GM12801 (cell line): ENCODE data around the gene TBX1.

Experiments
- TF ChIP-seq, protein P1 (sequence below): IDR thresholded peaks from one replicate; pipeline ENCODE4 v1.5.1; 2011; ENCODE audit warnings: control low read depth; ENCODE audit not compliant: insufficient read length; ENCODE audit errors: extremely low read depth

TBX1 gene

DNA sequence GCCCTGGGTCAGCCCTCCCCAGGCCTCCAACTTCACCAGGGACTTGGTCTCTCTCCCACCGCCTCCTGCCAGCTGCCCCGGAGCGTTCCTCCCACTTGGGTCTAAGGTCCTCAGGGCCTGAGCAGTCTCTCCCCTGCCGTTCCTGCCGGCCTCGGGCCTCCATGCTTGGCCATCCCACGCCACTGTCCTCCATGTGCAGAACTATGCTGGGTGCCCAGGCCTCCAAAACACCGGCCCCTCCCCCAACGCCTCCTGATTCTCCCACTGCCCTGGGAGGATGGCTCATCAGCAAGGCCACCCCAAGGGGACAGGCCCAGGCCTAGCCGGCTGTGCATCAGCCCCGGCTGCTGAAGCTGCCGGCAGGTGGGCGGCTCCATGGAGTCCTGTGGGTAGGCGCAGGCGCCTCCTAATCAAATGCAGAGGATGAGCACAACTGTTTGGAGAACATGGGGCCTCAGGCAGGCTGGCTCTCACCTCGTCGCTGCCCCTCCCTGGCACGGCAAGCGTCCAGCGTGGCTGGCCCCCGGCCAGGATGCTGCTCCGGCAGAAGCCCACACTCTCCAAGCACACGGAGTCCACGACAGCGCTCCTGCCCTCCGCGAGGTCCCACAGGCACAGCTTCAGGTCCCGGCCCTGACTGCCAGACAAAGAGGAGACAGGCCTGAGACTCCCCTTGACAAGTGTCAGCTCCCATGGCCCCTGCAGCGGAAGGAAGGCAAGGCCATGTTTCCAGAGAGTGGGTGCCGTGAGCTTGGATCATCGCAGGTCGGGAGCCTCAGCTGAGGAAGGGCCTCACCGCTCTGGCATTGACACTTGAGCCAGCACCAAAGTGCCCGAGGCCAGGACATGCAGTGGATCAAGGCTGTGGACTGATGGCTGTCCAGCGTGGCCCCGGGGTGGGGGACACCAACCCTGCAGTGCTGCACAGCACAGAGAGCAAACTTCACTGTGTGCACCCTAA, 51.5 kb downstream of the TBX1 start:
- TF ChIP-seq, protein P1, sequence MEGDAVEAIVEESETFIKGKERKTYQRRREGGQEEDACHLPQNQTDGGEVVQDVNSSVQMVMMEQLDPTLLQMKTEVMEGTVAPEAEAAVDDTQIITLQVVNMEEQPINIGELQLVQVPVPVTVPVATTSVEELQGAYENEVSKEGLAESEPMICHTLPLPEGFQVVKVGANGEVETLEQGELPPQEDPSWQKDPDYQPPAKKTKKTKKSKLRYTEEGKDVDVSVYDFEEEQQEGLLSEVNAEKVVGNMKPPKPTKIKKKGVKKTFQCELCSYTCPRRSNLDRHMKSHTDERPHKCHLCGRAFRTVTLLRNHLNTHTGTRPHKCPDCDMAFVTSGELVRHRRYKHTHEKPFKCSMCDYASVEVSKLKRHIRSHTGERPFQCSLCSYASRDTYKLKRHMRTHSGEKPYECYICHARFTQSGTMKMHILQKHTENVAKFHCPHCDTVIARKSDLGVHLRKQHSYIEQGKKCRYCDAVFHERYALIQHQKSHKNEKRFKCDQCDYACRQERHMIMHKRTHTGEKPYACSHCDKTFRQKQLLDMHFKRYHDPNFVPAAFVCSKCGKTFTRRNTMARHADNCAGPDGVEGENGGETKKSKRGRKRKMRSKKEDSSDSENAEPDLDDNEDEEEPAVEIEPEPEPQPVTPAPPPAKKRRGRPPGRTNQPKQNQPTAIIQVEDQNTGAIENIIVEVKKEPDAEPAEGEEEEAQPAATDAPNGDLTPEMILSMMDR = no peak

DNA sequence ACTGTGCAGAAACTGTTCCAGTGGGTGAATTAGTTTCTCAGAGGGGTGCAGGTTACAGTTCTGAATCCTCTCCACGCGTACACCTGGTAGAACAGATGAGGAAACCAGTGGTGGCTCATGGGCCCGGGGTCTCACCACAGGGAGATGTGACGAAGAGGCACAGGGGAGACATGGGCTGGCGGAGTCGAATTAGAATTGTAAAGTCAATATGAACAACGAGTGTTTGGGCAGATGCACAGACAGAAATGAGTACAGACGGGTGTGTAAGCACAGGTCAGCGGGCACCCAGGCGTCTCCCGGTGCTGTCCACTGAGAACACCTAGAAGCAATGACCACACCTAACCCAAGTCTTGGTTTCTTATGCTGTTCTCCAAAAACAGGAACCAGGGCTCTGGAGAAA, 52.3 kb downstream of the TBX1 start:
- TF ChIP-seq, protein P1 = no peak

DNA sequence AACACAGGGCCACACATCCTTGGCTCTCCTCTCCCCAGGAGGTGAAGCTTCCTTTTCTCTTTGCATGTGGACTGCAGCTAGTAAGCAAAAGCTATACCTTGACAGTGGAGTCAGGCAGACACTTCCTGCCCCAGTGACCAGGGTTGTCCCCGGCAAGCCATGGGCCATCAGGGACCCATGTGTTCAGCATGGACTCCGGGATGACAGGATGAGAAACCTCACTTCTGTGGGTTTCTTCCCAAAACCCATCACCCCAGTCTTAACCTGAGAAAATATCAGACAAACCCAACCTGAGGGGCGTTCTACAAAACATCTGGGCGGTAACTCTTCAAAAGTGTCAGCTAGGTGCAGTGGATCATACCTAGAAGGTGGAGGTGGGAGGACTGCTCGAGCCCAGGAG, 53.9 kb downstream of the TBX1 start:
- TF ChIP-seq, protein P1 = no peak

DNA sequence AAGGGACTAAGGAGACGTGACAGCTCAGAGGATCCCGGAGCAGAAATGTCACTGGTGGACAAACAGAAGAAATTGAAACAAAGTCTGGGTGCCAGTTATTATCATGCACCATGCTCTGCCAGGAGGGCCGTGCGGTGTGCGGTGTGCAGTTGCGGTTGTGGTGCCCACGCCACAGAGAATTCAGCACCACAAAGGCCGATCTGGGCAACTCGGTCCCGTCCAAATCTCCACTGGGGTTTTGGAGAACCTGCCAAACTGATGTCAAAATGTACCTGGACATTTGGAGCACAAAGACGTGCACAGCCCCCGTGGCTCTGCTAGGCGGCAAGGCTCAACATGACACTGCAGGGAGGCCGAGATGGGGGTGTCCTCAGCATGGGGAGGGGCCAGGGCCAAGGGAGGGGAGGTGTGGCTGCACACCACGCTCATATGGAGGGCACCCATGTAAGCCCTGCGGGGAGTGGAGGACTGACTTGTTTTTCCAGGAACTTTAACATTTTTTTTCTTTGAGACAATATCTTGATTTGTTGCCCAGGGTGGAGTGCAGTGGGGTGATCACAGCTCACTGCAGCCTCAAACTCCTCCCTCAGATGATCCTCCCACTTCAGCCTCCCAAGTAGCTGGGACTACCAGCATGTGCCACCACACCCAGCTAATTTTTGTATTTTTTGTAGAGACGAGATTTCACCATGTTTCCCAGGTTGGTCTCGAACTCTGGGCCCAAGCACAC, 54.7 kb downstream of the TBX1 start:
- TF ChIP-seq, protein P1 = no peak

DNA sequence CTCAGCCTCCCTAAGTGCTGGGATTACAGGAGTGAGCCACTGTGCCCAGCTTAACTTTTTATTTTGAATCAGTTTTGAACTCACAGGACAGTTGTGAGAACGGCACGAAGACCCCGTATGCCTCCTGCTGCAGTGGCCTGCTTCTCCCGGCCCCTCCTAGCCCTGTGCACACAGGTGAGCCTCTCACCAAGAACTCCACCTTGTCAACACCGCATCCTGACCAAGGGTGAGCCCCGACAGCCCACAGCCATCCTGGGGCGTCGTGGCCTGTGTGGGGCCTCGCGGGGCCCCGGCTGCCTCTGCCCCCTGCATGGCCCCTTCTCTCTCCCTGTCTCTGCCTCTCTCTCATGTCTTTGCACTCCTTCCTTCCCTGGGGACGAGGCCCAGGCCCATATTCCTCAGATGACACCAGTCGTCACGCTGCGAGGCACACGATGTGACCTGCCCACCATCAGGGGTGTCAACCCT, 55.3 kb downstream of the TBX1 start:
- TF ChIP-seq, protein P1 = no peak

DNA sequence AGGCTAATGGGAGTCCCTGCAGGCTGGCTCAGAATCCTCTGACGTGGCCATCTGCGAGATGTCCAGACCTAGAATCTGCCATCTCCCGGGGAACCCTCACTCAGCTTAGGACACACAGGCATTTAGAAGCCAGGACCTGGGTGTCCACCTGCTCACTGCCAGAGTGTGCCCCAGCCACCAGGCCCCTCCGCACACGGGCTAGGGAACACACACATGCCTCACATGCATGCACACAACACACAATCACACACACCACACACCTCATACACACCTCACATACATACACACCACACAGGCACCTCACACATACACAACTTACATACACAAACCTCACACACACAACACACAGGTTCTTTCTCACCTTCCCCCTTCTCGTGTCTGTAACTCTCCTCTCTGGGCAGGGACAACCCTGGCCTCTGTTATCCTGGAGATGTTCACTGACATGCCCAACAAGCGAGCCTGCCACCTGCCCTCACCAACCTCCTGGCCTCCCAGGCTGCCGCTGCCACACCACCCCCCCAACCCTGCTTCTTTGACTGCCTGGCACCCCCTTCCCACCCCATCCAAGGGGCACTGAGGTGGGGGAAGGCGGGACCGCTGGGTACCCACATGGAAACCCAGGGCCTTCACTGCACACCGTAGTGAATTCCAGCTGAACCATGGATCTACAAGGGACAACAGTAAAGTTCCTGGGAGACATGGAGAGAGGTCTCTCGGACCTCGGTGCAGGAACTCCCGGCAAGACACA, 56.0 kb downstream of the TBX1 start:
- TF ChIP-seq, protein P1 = no peak
